Esophagus squamous epithelium (tissue), 4 donors: ENCODE measurements around the gene ANTXR2.

ENCODE experiments used
- CTCF ChIP-seq, 6 experiments: fragments of 450-650 bp in 4 of 6; fragments of 200-600 bp in 2 of 6; sonication (generic) in 2 of 6; IDR thresholded peaks; one replicate each; pipeline ENCODE4 v1.5.1; 2016 to 2019; ENCODE audit warnings: antibody characterized with exemption in 6 of 6, mild to moderate bottlenecking in 4 of 6, moderate library complexity in 4 of 6
- POLR2A ChIP-seq, 4 donors: fragments of 450-650 bp; IDR thresholded peaks; one replicate each; pipeline ENCODE4 v1.6.1; 2017; ENCODE audit warnings: antibody characterized with exemption in 4 of 4, mild to moderate bottlenecking in 4 of 4, moderate library complexity in 3 of 4

GRCh38 chr4:80070880-80071603 is 2.0 kb downstream of the ANTXR2 start:
- TF ChIP-seq CTCF (IDR thresholded peaks at IDR 0.05) (no peak), POLR2A (IDR thresholded peaks at IDR 0.05) (no peak)
